ENCODE measurements around the gene ATP6V0D1.
A peak's percentile ranks its signal among the peaks of the same experiment; 100 is the strongest.

ATP6V0D1 gene

GRCh38 chr16:67460168-67460567 lies 20.8 kb downstream of the ATP6V0D1 start:
- Histone ChIP-seq H3K9ac (ENCODE audit: low read length) (no peak overlapping the region), H3K36me3 (ENCODE audit: control insufficient read depth, insufficient read depth, low read length, severe bottlenecking) (peaks cover 9% of the 10 kb centered on the region)

GRCh38 chr16:67459861-67460150 lies 21.2 kb downstream of the ATP6V0D1 start:
- Histone ChIP-seq H3K27me3 (replicated peaks; ENCODE audit: control insufficient read depth, insufficient read depth, low read length) (no peaks in the 10 kb centered on the region), H3K9me3 (ENCODE audit: control insufficient read depth, low read length) (no peaks in the 10 kb centered on the region), H3K4me3 (ENCODE audit: low read length) (no peak overlapping the region), H3K4me1 (ENCODE audit: control insufficient read depth, insufficient read depth, low read length) (peaks cover 73% of the 10 kb centered on the region), H3K36me3 (ENCODE audit: control insufficient read depth, insufficient read depth, low read length, severe bottlenecking) (peaks cover 9% of the 10 kb centered on the region), H3K9ac (ENCODE audit: low read length) (no peak overlapping the region)
- peak; percentile 33 for DNase-seq (ENCODE audit: low read depth)

More at GRCh38 chr16:67460168-67460567, 20.8 kb downstream of the ATP6V0D1 start:
- H3K4me1 ChIP-seq (ENCODE audit: control insufficient read depth, insufficient read depth, low read length), result peaks cover 76% of the 10 kb centered on the region
- DNase-seq (ENCODE audit: low read depth), result no peak
- no peaks in the 10 kb centered on the region for H3K27me3 ChIP-seq (replicated peaks; ENCODE audit: control insufficient read depth, insufficient read depth, low read length)
- no peak overlapping the region for H3K4me3 ChIP-seq (ENCODE audit: low read length)
- no peaks in the 10 kb centered on the region for H3K9me3 ChIP-seq (ENCODE audit: control insufficient read depth, low read length)

DNA sequence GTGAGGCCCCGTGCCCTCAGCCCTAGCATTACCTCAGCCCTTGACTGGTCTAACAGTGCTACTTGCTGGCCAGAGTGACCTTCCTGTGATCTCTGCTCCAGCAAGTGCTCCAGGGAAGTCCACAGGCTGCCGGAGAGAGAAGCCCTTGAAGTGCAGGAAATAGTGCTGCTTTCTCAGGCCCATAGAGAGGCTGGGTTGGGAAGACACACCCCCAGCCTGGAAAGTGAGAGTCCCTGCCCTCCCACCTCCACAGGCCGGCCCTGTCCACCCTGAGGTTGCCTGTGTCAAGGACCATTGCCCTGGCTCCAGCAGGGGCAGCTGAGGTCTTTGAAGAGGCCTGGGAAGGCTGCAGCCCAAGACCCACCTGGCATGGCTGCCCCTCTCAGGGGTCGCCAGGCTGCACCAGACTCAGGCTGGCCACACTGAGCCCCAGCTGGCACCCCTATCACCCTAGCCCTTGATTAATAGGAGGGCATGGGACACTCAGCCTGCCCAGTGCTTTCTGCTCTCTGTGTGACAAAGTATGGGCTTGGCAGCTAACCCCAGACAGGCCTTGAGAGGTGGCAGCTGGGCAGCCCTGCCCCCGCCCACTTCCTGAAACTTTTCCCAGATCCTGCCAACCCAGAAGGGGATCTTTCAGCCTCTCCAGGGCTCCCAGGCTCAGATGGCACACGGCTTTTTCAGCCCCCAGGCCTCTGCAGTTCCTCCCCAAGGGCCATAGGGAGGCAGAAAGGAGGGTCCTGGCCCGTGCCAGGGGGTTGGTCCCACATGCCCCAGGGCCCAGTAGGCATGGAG lies 21.7 kb downstream of the ATP6V0D1 start:
- Histone ChIP-seq H3K4me3 (ENCODE audit: low read length) (no peak overlapping the region), H3K27me3 (replicated peaks; ENCODE audit: control insufficient read depth, insufficient read depth, low read length) (no peaks in the 10 kb centered on the region), H3K9me3 (ENCODE audit: control insufficient read depth, low read length) (no peaks in the 10 kb centered on the region), H3K36me3 (ENCODE audit: control insufficient read depth, insufficient read depth, low read length, severe bottlenecking) (peaks cover 9% of the 10 kb centered on the region), H3K4me1 (ENCODE audit: control insufficient read depth, insufficient read depth, low read length) (peaks cover 67% of the 10 kb centered on the region), H3K9ac (ENCODE audit: low read length) (peak overlapping the region; percentile 41)
- peak; percentile 30 for DNase-seq (ENCODE audit: low read depth)

- Histone ChIP-seq H3K9ac (ENCODE audit: low read length) (peak overlapping the region; percentile 28), H3K4me3 (ENCODE audit: low read length) (no peak overlapping the region), H3K4me1 (ENCODE audit: control insufficient read depth, insufficient read depth, low read length) (peaks cover 61% of the 10 kb centered on the region), H3K9me3 (ENCODE audit: control insufficient read depth, low read length) (no peaks in the 10 kb centered on the region), H3K36me3 (ENCODE audit: control insufficient read depth, insufficient read depth, low read length, severe bottlenecking) (peaks cover 10% of the 10 kb centered on the region), H3K27me3 (replicated peaks; ENCODE audit: control insufficient read depth, insufficient read depth, low read length) (no peaks in the 10 kb centered on the region)
- DNase-seq (ENCODE audit: low read depth), result no peak
These were observed 22.8 kb downstream of the ATP6V0D1 start for GRCh38 chr16:67458121-67458641.

GRCh38 chr16:67457611-67458010 lies 23.3 kb downstream of the ATP6V0D1 start:
- peaks cover 55% of the 10 kb centered on the region for H3K4me1 ChIP-seq (ENCODE audit: control insufficient read depth, insufficient read depth, low read length)
- peak overlapping the region; percentile 28 for H3K9ac ChIP-seq (ENCODE audit: low read length)
- H3K27me3 ChIP-seq (replicated peaks; ENCODE audit: control insufficient read depth, insufficient read depth, low read length), result no peaks in the 10 kb centered on the region
- H3K4me3 ChIP-seq (ENCODE audit: low read length), result no peak overlapping the region
- DNase-seq (ENCODE audit: low read depth), result no peak
- peaks cover 16% of the 10 kb centered on the region for H3K36me3 ChIP-seq (ENCODE audit: control insufficient read depth, insufficient read depth, low read length, severe bottlenecking)
- no peaks in the 10 kb centered on the region for H3K9me3 ChIP-seq (ENCODE audit: control insufficient read depth, low read length)

DNA sequence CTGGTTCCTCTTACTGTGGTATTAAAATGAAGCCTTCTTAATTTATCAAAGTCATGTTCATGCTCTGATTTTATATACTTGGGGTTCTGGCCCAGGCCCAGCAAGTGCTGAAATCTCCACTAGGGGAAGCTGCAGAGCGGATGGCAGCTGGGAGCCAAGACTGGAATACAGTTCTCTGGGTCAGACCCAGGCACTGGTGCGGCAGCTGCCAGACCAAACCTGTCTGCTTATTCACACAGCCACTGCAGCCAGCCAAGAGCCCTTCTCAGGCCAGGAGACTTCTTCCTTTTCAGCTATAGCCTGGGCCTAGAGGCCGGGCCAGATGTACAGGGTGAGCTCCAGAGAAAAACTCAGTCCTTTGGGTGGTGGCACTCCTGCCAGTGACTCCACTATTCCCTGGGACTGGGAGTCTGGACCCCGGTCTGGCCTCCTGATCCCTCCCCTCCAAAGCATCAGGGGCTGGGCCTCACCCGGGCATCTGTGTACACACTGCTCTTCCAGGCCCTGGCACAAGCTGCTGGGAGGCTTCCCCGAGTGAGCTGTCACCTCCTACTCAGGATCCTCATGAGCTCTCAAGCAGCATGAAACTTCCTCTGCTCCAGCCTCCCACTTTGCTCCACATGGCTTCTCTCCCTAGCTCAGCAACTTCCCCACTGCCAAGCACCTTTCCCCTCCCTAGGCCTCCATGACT lies 24.4 kb downstream of the ATP6V0D1 start:
- H3K4me3 ChIP-seq (ENCODE audit: low read length), result no peak overlapping the region
- peak overlapping the region; percentile 28 for H3K9ac ChIP-seq (ENCODE audit: low read length)
- H3K27me3 ChIP-seq (replicated peaks; ENCODE audit: control insufficient read depth, insufficient read depth, low read length), result no peaks in the 10 kb centered on the region
- H3K36me3 ChIP-seq (ENCODE audit: control insufficient read depth, insufficient read depth, low read length, severe bottlenecking), result peaks cover 22% of the 10 kb centered on the region
- no peaks in the 10 kb centered on the region for H3K9me3 ChIP-seq (ENCODE audit: control insufficient read depth, low read length)
- H3K4me1 ChIP-seq (ENCODE audit: control insufficient read depth, insufficient read depth, low read length), result peaks cover 51% of the 10 kb centered on the region
- DNase-seq (ENCODE audit: low read depth), result peak; percentile 47

GRCh38 chr16:67454852-67455251 lies 26.1 kb downstream of the ATP6V0D1 start:
- H3K9ac ChIP-seq (ENCODE audit: low read length), result no peak overlapping the region
- H3K4me1 ChIP-seq (ENCODE audit: control insufficient read depth, insufficient read depth, low read length), result peaks cover 51% of the 10 kb centered on the region
- no peak for DNase-seq (ENCODE audit: low read depth)

GRCh38 chr16:67454104-67454503 lies 26.9 kb downstream of the ATP6V0D1 start:
- peaks cover 51% of the 10 kb centered on the region for H3K4me1 ChIP-seq (ENCODE audit: control insufficient read depth, insufficient read depth, low read length)
- H3K36me3 ChIP-seq (ENCODE audit: control insufficient read depth, insufficient read depth, low read length, severe bottlenecking), result peaks cover 15% of the 10 kb centered on the region
- no peak overlapping the region for H3K9ac ChIP-seq (ENCODE audit: low read length)
- DNase-seq (ENCODE audit: low read depth), result no peak
- no peaks in the 10 kb centered on the region for H3K27me3 ChIP-seq (replicated peaks; ENCODE audit: control insufficient read depth, insufficient read depth, low read length)
- H3K4me3 ChIP-seq (ENCODE audit: low read length), result no peak overlapping the region
- H3K9me3 ChIP-seq (ENCODE audit: control insufficient read depth, low read length), result no peaks in the 10 kb centered on the region

More at GRCh38 chr16:67454852-67455251, 26.1 kb downstream of the ATP6V0D1 start:
- no peaks in the 10 kb centered on the region for H3K9me3 ChIP-seq (ENCODE audit: control insufficient read depth, low read length)
- no peak overlapping the region for H3K4me3 ChIP-seq (ENCODE audit: low read length)
- H3K36me3 ChIP-seq (ENCODE audit: control insufficient read depth, insufficient read depth, low read length, severe bottlenecking), result peaks cover 15% of the 10 kb centered on the region
- no peaks in the 10 kb centered on the region for H3K27me3 ChIP-seq (replicated peaks; ENCODE audit: control insufficient read depth, insufficient read depth, low read length)

DNA sequence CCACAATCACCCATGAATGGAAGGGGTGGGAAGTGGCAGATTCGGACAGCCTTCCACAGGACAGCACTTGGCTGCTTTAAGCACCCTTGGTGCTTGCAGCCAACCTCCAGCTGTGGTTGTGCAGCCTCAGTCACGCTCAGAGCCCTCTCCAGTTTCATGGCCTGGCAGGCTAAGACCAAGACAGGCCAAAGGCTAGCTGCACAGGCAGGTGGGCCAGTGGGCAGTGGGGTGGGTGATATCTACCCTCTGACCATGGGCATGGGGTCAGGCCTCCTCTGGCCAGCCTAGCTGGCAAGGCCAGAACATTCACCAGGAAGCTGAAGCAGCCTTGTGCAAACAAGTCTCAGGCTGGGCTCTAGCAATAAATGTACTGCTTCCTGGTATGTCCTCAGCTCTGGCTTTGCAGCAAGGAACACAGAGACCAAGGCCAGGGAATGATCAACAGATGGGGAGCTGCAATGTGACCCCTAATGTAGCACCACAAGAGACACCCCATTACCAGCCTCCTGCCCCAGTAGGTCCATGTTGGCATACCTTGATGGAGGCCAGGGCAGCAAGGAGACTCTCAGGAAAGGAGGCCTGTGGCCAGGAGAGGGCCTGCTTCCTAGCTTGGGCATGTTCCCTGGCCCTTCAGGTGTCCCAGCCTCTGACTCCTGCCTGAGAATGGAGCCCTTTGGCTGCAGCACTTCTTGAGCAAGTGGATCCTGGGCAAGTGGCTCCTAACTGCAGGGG lies 29.1 kb downstream of the ATP6V0D1 start:
- no peak for DNase-seq (ENCODE audit: low read depth)
- Histone ChIP-seq H3K9me3 (ENCODE audit: control insufficient read depth, low read length) (no peaks in the 10 kb centered on the region), H3K36me3 (ENCODE audit: control insufficient read depth, insufficient read depth, low read length, severe bottlenecking) (peaks cover 21% of the 10 kb centered on the region), H3K4me3 (ENCODE audit: low read length) (no peak overlapping the region), H3K4me1 (ENCODE audit: control insufficient read depth, insufficient read depth, low read length) (peaks cover 42% of the 10 kb centered on the region), H3K9ac (ENCODE audit: low read length) (no peak overlapping the region), H3K27me3 (replicated peaks; ENCODE audit: control insufficient read depth, insufficient read depth, low read length) (no peaks in the 10 kb centered on the region)

DNA sequence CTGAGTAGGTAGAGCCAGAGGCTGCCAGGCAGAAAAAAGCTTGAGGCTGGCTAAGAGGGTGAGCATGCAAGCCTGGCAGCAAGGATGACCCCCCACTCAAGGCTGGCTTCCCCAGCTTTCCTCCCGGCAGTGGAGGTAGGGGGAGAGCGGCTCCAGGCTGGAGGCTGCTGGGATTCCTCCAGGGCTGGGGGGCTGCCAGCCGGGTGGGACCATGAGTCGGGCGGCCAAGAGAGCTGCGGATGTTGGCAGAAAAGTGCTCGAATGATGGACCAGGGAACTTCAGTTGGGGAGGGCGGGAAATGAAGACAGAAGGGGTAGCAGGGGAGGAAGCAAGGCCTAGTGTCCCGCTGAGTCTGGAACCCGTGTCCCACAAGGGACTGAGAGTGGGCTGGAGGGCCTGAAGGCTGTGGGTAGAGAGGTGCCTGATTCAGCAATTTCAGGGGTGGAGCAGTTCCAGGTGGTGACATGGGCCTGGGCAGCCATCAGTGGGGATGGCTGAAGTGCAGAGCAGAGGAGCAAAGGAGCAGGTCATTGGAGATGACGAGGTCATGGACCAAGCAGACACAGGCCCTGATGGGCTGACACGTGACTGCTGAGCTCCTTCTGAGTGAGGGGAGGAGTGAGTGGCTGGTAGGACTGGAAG lies 29.8 kb downstream of the ATP6V0D1 start:
- Histone ChIP-seq H3K36me3 (ENCODE audit: control insufficient read depth, insufficient read depth, low read length, severe bottlenecking) (peaks cover 21% of the 10 kb centered on the region), H3K27me3 (replicated peaks; ENCODE audit: control insufficient read depth, insufficient read depth, low read length) (no peaks in the 10 kb centered on the region), H3K4me3 (ENCODE audit: low read length) (no peak overlapping the region), H3K4me1 (ENCODE audit: control insufficient read depth, insufficient read depth, low read length) (peaks cover 42% of the 10 kb centered on the region), H3K9me3 (ENCODE audit: control insufficient read depth, low read length) (no peaks in the 10 kb centered on the region), H3K9ac (ENCODE audit: low read length) (no peak overlapping the region)
- no peak for DNase-seq (ENCODE audit: low read depth)

DNA sequence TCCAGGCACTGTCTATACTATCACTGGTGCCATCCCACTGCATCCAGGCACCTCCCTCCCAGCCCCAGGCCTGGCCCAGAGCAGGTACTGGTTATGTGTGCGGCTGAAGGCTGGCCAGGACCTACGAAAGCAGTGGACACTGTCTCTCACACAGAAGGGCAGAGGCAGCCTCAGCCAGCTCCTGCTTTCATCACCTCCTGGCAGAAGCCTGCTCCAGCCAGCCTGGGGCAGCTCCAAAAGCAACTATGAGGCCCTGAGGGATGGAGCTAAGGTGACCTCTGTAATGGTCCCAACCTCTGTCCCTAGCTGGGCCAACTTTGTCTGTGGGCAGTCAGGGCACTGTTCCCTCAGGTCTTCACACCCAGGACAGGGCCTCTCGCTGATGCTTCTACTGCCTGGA lies 31.2 kb downstream of the ATP6V0D1 start:
- H3K4me3 ChIP-seq (ENCODE audit: low read length), result no peak overlapping the region
- peaks cover 21% of the 10 kb centered on the region for H3K36me3 ChIP-seq (ENCODE audit: control insufficient read depth, insufficient read depth, low read length, severe bottlenecking)
- DNase-seq (ENCODE audit: low read depth), result no peak
- peaks cover 55% of the 10 kb centered on the region for H3K4me1 ChIP-seq (ENCODE audit: control insufficient read depth, insufficient read depth, low read length)
- no peaks in the 10 kb centered on the region for H3K27me3 ChIP-seq (replicated peaks; ENCODE audit: control insufficient read depth, insufficient read depth, low read length)
- no peak overlapping the region for H3K9ac ChIP-seq (ENCODE audit: low read length)
- H3K9me3 ChIP-seq (ENCODE audit: control insufficient read depth, low read length), result no peaks in the 10 kb centered on the region

Data from adipocyte (in vitro differentiated cells).